SIG-M5 (cell line): ENCODE results near the gene OSTM1.

Experiments used
- DNase-seq: peaks from one replicate; lab custom pipeline; 2025; lab: John Stamatoyannopoulos, UW

Gene OSTM1, protein sequence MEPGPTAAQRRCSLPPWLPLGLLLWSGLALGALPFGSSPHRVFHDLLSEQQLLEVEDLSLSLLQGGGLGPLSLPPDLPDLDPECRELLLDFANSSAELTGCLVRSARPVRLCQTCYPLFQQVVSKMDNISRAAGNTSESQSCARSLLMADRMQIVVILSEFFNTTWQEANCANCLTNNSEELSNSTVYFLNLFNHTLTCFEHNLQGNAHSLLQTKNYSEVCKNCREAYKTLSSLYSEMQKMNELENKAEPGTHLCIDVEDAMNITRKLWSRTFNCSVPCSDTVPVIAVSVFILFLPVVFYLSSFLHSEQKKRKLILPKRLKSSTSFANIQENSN

DNA sequence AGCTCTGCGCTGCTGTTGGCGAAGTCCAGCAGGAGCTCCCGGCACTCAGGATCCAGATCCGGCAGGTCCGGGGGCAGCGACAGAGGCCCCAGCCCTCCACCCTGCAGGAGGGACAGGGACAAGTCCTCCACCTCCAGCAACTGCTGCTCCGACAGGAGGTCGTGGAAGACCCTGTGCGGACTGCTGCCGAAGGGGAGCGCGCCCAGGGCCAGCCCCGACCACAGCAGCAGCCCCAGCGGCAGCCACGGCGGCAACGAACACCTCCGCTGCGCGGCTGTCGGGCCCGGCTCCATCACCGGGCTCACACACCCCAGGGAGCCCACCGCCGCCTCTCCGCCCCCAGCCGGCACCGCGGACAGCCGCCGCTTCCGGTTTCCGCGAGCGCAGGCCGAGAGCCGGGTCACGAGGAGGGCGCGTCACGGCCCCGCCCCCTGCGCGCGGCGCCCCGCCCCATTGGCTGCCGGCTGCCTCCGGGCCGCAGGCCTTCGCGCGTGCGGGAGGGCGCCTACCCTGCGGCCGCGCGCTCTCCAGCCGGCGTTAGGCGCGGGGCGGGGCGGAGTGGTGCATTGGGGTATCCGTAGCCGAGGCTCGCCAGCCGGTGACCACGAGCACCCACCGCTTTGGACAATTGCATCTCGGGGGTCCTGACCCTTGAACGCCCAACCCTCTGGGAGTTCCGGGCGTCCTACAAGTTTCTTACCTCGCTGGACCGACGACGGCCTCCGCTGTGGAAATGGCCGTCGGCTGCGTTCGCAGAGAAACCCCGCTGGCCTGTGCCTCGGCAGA is at the start of gene OSTM1:
OSTM1 (minus strand) TSS at position 383 of the 786 bp plus-strand sequence; CDS start at position 293, 90 bp downstream.
- DNase-seq, result peak; percentile 6

DNA sequence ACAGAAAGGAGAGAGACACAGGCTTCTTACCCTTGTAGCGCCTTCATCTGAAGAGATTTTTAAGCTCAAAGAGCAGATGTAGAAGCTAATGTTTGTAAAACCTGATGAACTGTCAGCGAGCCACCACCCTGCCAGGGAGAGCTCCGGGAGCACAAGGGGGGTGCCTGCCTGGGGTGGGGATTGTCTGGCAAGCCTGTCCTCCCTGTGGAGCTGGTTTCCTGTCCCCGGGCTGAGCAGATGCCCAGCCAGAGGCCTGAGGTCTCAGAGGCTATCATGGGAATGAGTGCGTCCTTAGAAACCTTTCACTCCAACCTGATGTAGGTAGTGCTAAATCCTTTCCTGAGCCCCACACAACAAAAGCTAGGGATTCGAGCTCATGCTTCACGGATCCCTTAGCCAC is 49.4 kb upstream of the OSTM1 start:
- DNase-seq, result no peak

DNA sequence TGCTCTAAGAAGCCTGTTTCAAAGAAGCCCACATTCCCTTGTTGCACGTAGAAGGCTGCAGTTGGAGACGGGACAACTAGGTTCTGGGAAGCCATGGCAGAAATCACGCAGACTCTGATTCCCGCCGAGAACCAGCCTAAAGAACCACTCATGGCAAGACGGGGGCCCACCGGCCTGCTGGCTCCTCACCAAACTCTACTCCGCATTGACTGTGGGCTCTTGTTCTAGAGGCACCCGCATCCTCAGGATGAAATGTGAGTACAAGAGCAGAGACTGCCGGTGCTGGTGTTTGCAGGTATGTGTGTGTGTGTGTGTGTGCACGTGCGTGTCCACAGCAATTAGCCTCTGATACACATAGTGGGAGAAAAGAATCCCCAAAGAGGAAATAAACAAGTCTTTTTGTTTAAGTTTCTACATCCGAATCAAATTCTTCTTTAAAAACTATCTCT is 49.0 kb upstream of the OSTM1 start:
- DNase-seq, result no peak

DNA sequence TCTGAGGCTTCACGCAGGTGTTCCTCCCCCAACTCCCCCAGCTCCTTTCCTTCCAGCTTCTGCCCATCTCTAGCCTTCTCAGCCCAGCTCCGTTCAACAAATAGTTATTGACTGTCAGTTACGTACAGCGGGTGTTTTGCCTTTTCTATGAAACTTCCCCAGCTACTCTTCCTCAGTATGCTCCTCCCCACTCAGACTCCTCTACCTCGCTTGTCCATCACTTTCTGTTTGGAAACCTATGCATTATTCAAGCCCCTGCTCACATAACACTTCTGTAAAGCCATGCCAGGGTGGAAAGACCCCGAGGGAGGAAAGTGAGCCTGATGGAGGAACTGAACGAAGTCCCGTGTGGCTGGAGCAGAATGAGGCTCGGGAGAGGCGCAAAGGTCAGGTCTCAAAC is 47.1 kb upstream of the OSTM1 start:
- DNase-seq, result no peak

DNA sequence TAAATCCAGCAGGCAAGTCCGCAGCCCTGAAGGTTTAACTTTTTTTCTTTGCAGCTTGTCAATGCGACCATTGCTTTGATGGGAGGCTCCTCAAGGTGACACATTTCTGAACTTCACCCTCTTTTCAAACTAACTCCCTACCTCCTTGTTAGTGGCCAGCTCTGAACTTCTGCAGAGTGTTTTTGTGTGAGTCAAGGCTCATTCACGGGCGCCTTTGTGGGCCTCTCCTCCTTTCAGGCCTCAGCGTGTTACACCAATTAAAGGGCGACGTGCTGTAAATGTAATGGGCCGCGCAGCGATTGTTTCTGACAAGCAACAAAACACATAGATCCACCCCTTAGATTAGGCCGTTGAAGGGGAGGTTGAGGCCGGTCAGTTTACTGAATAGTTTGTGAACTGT is 45.8 kb upstream of the OSTM1 start:
- DNase-seq, result no peak

DNA sequence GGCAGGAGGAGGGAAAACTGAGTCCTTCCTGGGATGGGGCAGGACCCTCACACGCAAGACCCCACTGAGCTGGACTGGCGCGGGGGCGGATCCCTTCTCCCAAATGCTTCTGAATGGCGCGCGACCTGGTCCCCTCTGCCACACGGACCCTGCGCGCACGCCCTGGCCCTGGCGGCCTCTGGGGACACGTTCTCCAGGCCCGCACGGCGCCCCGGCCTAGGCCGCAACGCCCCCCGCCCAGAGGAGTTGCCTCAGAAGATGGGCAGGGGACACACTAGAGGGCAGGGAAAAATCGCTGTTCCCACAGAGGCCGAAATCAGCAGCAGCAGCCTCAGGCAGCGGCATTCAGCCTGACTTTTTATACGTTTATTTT is 45.2 kb upstream of the OSTM1 start:
- DNase-seq, result no peak

DNA sequence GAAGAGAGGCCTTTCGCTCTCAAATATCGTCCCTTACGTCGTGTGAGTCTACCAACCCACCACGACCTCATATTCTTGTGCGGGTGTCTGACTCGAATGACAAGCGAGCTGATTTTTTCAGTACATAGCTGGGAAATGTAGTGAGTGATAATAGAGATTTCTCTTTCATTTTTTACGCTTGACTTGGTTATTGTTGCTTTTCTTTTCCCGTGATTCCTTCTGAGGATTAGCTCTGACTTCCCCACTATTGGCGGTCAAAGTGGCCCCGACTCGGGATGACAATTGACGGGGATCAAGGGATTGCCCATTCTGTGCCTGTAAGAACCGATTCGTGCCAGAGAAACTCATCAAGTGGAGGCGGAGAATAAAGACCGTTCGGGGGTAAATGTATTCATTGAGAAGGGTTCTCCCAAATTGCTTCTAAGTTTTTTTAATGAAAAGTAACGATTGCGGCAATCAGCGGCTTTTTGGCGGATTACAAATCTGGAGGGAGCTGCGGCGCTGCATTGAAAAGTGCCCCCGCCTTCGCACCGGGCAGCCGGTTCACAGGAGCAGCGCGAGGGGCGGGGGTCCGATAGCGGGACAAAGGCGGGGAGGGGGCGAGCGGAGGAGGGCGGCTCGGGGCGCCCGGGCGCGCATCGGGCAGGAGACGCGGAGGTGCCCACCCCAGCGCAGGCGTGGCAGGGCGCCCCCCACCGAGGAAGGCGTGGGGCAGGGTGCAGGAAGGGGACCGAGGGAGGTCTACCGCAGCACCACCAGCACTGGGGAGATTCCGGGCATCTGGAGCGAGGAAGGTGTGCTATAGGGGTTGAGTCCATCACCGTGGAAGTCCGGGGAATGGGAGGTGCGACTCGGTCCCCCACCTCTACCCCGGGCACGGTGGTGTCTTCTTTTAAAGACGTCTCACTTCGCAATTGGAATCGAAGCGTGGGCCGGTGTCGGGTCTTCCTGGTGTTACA is 44.5 kb upstream of the OSTM1 start:
- DNase-seq, result no peak

DNA sequence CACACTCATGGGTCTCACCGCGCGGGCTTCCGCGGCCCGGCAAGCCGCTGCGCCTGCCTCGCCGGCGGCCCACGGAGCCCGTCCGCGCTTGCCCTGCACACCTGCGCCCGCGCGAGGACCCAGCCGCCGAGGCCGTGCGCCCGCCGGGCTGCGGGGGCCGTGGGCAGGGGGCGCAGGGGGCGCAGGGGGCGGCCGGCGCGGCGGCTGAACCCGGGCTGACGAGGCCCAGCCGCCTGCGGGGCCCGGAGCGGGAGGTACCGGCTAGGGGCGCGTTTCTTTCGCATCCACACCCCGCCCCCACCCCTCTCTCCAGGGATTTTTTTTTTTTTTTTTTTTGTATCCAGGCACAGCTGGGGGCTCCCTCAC is 43.8 kb upstream of the OSTM1 start:
- DNase-seq, result no peak

DNA sequence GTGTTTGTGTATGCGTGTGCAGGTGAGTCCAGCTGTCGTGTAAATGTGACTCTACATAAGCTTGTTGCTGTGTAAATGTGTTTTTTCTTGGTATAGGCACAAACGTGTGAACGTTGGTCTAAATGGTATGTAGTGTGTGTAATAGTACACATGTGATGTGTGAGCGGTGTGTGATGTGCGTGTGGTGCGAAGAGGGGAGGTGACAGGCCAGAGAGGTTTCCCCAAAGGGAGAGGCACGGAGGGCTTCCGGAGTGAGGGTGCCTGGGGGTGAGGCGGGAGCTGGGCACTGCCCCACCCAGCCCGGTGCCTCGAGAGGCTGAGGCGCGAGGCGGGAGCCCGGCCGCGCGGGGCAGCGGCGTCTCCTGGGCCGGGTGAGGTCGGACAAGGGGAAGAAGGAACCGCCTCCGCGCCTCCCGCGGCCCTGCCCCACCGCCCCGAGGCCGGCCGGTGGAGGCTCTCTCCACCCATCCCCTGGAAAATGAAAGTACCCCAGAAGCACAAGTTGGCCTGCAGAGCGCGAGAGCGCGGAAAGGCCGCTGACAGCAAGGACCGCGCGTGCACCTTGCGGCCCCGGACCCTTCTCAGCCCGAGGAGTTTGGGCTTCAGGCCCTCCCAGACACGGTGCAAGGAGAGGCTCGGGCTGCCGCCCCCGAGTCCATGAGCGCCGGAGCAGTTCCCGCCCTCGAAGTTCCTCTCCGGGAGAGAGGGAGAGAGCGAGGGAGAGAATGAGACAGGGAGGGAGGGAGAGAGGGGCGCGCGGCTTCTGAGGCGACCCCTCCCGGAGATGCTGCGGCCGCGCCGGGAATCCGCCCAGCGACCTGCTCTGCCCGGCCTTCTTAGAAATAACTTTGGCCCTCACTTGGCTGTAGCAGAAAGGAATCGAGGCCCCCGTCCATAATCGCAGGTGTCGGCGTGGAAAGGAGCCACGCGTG is 43.2 kb upstream of the OSTM1 start:
- no peak for DNase-seq

DNA sequence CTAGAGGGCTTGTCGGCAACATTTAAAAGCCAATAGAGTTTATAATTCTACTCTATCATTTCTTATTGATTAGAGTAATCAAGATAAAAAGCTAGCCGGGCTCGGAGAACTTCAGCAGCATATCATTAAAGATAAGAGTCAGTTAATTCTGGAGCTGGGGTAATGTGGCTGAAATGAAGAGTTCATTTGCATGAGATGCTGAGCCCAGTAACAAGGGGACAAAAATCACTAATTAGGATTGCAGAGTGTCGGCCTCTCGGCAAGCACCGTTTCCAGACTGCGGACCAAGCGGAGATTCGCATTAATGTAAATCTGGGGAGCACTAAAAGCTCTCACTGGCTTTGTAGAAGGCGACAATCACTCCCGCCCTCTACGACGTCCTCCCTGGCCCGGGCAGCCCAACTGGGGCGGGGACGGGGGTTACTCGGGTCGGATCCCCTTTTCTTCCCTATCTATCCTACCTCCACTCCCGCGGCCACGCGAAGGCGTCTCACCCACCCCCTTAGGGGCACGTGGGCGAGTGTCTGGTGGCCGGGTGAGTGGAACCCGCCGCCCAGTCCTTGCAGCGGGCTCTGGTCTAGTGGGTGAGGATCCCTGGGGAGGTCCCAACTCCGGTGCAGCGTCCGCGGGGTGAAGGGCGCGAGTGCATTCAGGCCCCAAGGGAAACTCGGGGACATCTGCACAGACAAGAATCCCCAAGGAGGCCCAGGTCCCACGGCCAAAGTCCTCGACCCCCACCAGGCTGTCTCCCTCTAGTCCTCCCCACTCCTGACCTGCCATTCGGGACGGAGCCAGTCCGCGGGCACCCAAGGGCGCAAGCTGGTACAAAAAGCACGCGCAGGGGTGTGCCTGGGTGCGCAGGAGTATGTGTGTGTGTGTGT is 42.2 kb upstream of the OSTM1 start:
- DNase-seq, result no peak

DNA sequence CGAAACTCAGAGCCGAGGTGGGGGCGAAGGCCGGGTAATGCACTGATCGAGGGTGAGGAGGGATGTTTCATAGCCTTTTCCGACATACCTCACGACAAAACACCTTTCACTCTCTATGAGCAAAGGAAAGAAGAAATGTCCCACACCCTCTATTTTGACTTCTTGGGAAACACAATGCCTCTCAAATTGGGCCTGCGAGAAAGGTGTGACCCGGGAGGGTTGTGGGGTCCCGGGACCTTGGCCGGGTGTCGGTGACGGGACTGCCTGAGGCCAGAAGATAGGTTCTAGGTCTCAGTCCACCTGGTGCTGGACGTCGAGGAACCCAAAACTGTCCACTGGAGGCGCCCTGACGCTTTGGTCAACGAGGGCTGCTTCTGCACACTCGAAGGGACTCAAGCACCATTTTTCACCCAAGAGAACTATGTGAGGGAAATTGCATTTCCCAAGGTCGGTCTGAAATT is 41.1 kb upstream of the OSTM1 start:
- DNase-seq, result no peak

DNA sequence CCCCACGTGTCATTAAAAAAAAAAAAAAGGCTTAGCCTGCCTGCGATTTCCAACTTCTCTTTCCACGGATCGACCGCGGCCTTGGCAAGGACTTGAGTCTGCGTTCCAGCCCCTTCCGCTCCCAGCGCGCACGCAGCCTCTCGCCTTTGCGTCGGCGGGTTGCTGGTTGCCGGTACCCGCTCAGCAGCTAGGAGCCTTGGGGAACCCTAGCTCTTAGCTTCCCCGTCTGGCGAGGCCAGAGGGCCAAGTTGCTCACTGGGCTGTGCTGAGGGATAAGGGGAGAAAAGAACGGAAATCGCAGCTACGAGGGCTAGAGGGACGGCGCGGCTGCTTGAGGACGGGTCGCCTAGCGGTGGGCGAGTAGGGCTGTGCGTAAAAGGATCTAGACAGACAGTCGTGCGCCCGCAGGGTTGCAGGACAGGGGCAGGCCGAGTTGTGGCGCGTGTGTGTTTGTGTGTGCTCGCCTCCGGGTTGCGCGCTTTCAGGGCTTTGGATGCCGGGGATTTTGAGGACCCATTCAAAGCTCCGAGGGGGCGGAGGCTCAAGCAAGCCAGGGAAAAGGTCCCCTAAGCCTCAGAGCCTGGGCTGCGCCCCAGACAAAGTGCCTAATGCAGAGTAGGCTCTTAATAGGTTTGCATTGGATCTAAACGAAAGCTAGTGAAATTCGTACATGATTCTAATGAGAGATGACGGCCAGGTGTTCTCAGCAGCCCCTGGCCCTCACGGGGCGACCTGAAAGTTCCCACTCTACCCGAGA is 40.5 kb upstream of the OSTM1 start:
- no peak for DNase-seq

DNA sequence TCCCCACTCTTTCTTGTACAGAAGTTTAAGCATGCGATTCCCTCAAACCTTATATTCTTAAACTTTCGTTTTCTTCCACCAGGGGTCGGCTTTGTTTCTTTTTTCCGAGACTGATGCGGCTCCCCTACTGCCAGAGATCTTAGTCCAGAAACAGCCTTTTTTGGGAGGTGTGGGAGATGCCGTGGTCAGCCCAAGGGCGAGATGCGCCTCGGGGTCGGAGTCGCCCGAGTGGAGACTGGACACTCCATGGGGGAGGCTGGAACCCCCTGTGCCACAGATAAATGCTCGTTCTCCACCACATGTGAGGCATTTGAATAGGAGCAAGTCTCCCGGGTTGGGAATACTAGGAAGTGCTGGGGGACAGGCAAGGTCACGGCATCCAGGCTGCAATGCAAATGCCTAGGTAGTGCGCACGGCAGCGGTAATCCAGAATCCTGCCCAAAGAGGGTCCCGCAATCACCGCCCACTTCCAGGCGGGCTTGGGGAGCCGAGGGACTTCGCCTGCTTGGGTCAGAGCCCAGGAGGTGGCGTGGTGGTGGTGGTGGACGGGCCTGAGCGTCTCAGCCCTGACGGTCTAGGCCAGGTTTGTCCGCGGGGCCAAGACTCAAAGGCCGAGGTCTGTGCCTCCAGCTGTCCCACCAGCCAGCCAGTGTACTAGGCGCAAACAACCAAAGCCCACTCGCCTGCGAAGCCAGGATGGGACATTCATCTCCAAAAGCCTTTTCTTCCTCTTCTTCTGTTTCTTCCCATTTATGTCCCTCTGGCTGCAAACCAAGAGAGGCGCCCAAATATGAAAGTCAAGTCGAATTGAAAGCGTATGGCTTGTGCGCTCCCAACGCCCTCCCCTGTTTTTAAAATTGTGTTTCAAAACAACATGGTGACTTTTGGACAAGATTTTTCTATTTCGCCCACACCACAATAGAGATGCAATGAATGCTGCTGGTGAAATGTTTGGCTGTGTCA is 39.3 kb upstream of the OSTM1 start:
- no peak for DNase-seq

DNA sequence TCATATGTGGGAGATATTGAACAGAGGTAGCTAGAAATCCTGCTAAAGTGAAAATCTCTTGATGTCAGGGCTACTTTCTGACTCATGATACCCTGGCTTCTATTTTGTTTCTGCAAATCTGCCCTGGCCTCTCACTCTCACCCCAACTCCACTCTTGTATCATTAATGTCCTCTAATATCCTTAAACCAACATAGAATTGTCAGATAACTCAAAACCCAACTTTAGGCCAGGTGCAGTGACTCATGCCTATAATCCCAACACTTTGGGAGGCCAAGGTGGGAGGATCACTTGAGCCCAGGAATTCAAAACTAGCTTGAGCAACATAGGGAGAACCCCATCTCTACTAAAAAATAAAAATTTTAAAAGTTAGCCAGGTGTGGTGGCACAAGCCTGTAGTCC is 33.8 kb upstream of the OSTM1 start:
- DNase-seq, result no peak

DNA sequence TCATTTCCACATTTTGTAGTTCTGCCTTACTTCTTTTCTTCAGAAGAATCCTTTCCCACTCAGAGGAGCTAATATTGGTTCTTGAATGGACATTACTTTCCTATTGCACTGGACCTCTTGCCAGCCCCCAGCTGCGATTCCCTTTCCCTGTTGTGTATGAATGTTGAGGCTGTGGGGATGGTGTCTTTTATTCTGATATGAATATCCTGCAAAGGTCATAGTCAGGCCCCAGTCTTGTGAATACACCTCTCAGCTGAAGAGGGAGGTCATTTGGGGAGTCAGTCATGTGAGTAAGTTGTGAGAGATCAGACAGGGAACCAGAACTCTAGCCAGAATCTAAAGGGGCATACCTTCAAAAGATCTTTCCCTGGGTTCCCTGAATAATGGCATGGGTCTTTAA is 32.6 kb upstream of the OSTM1 start:
- no peak for DNase-seq

DNA sequence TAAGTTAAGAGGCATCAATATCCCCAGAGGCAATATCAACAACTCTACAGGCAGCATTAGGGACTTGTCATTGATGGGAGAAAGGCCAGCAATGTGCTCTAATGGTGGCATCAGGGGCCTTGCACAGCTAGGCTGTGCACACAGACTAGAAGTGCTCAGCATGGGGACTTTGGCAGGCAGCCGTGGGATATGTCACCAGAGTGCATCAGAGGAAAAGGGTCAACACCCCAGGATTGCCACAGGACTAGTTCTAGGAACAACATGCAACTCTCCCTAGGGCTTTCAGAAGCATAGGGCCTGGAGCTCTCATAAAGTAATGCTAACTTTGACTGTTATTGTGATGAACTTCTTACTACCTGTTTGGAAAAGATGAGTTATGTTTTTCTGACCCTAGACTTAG is 32.2 kb upstream of the OSTM1 start:
- no peak for DNase-seq

DNA sequence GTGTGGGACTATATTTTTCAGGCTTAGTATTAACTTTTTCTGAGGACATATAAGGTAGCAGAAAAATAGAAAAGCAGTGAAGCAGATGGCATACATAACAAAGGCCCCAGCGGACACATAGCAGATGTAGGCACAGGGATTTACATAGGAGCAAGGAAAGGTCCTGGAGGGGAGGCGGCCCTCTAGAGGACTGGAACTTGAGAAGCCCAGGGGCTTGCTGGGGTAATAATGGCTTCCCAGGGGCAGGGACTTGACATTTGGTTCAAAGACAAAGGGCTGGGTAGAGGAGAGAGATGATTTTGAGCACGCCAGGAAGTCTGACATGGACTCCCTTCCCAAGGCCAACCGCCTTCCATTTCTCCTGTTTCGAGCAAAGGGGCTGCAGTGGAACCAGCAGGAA is 31.7 kb upstream of the OSTM1 start:
- no peak for DNase-seq

DNA sequence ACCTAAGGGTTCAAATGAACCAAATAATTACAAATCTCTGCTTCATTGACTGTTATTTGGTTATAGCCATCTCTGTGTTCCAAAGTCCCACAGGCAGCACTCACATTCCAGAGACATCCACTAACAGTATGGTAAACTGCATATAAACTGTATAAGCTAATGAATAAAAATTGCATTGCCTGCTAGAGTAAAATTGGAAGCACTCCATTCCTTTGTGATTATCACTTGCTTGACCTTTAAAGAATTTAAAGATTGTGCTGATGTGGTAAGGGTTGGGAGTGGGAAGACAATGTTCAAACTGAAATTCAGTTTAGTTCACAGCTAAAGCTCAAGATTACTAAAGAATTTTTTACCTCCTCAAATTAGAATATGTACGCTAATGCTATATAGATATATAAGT is 31.0 kb upstream of the OSTM1 start:
- no peak for DNase-seq
